Retina (tissue), 1 donor: Measurements from ENCODE around the gene FANK1.
A peak's percentile ranks its signal among the peaks of the same experiment; 100 is the strongest.
"Not testable (repeated sequence)": the region's sequence is repeated elsewhere in the genome, so short reads cannot be mapped to it uniquely, and the experiment has no call there.

Source experiments
- DNase-seq: peaks from one replicate; pipeline ENCODE4 v3.0.0-alpha.2; 2016

Gene FANK1

GRCh38 chr10:125892402-125892801 is 4.0 kb upstream of the FANK1 start:
- not testable (repeated sequence) for DNase-seq

GRCh38 chr10:125894176-125894575 is 2.2 kb upstream of the FANK1 start:
- not testable (repeated sequence) for DNase-seq

GRCh38 chr10:125895130-125896087 is 955 bp upstream of the FANK1 start:
- peak; percentile 85 for DNase-seq

GRCh38 chr10:125897317-125897716 is 953 bp downstream of the FANK1 start:
- not testable (repeated sequence) for DNase-seq

- DNase-seq: not testable (repeated sequence)
Observed at GRCh38 chr10:125900963-125901362, 4.6 kb downstream of the FANK1 start.

- DNase-seq: not testable (repeated sequence)
Observed at GRCh38 chr10:125903135-125903640, 6.8 kb downstream of the FANK1 start.

- DNase-seq: not testable (repeated sequence)
Observed at GRCh38 chr10:125905069-125905994, 9.0 kb downstream of the FANK1 start.

- not testable (repeated sequence) for DNase-seq
Observed at GRCh38 chr10:125907598-125907997, 11.2 kb downstream of the FANK1 start.

GRCh38 chr10:125908813-125909212 is 12.4 kb downstream of the FANK1 start:
- DNase-seq: not testable (repeated sequence)

GRCh38 chr10:125909491-125909890 is 13.1 kb downstream of the FANK1 start:
- DNase-seq: not testable (repeated sequence)

GRCh38 chr10:125911145-125911544 is 14.8 kb downstream of the FANK1 start:
- no peak for DNase-seq

- no peak for DNase-seq
Observed at GRCh38 chr10:125911990-125912389, 15.6 kb downstream of the FANK1 start.

- DNase-seq: not testable (repeated sequence)
Observed at GRCh38 chr10:125913277-125913676, 16.9 kb downstream of the FANK1 start.

- no peak for DNase-seq
Observed at GRCh38 chr10:125916977-125917376, 20.6 kb downstream of the FANK1 start.

GRCh38 chr10:125917704-125918361 is 21.5 kb downstream of the FANK1 start:
- DNase-seq: not testable (repeated sequence)

GRCh38 chr10:125921643-125922306 is 25.4 kb downstream of the FANK1 start:
- not testable (repeated sequence) for DNase-seq

GRCh38 chr10:125925262-125925834 is 29.0 kb downstream of the FANK1 start:
- DNase-seq: no peak

- DNase-seq: no peak
Observed at GRCh38 chr10:125926247-125926646, 29.9 kb downstream of the FANK1 start.

- not testable (repeated sequence) for DNase-seq
Observed at GRCh38 chr10:125927265-125927664, 30.9 kb downstream of the FANK1 start.

GRCh38 chr10:125928928-125929585 is 32.7 kb downstream of the FANK1 start:
- no peak for DNase-seq

GRCh38 chr10:125929618-125930017 is 33.3 kb downstream of the FANK1 start:
- DNase-seq: no peak
